Measurements from ENCODE around the gene SEZ6L.
"Not testable (repeated sequence)": the region's sequence is repeated elsewhere in the genome, so short reads cannot be mapped to it uniquely, and the experiment has no call there.

SEZ6L gene

GRCh38 chr22:26393929-26394328, 224.7 kb downstream of the SEZ6L start:
- DNase-seq = no peak

GRCh38 chr22:26394777-26395176, 225.5 kb downstream of the SEZ6L start:
- no peak for DNase-seq

GRCh38 chr22:26395926-26396325, 226.7 kb downstream of the SEZ6L start:
- DNase-seq = no peak

- peak; percentile 72 for DNase-seq
These were observed 229.5 kb downstream of the SEZ6L start for GRCh38 chr22:26398741-26399153.

GRCh38 chr22:26399289-26399688, 230.0 kb downstream of the SEZ6L start:
- DNase-seq = no peak

- DNase-seq = no peak
These were observed 232.5 kb downstream of the SEZ6L start for GRCh38 chr22:26401726-26402125.

- no peak for DNase-seq
These were observed 235.7 kb downstream of the SEZ6L start for GRCh38 chr22:26404851-26405421.

- DNase-seq = no peak
These were observed 236.9 kb downstream of the SEZ6L start for GRCh38 chr22:26406118-26406517.

- not testable (repeated sequence) for DNase-seq
These were observed 239.4 kb downstream of the SEZ6L start for GRCh38 chr22:26408562-26409220.

GRCh38 chr22:26409719-26410335, 240.6 kb downstream of the SEZ6L start:
- DNase-seq = no peak

GRCh38 chr22:26410386-26410785, 241.1 kb downstream of the SEZ6L start:
- no peak for DNase-seq

- no peak for DNase-seq
These were observed 245.1 kb downstream of the SEZ6L start for GRCh38 chr22:26414347-26414746.

- no peak for DNase-seq
These were observed 247.0 kb downstream of the SEZ6L start for GRCh38 chr22:26416256-26416655.

- DNase-seq = no peak
These were observed 247.5 kb downstream of the SEZ6L start for GRCh38 chr22:26416670-26417276.

- DNase-seq = no peak
These were observed 248.1 kb downstream of the SEZ6L start for GRCh38 chr22:26417406-26417805.

- no peak for DNase-seq
These were observed 249.4 kb downstream of the SEZ6L start for GRCh38 chr22:26418620-26419019.

- no peak for DNase-seq
These were observed 257.7 kb downstream of the SEZ6L start for GRCh38 chr22:26426924-26427323.

- peak; percentile 91 for DNase-seq
These were observed 259.5 kb downstream of the SEZ6L start, which contains the start of gene ASPHD2 for GRCh38 chr22:26428515-26429457. TSS of gene ASPHD2 (plus strand) at chr22:26429260. CDS start at chr22:26433616, 4,356 bp downstream.

GRCh38 chr22:26429458-26430286, 260.4 kb downstream of the SEZ6L start:
- DNase-seq = peak; percentile 62

- DNase-seq = no peak
These were observed 261.3 kb downstream of the SEZ6L start for GRCh38 chr22:26430600-26430999.

- DNase-seq = peak; percentile 63
These were observed 262.2 kb downstream of the SEZ6L start for GRCh38 chr22:26431261-26431995.

Data from activated CD8-positive, alpha-beta memory T cell treated with anti-CD3 and anti-CD28 coated beads for 24 hours (primary cell).